Measurements from ENCODE around the gene PKNOX2. TPM values are rescaled to one million over a fixed set of nuclear protein-coding genes. Genes with fewer than 3 reads are reported as not detected.

The PKNOX2 gene
- total and polyA plus RNA-seq, 4 donors, result 0.14 to 0.29 (median 0.24) TPM

- TF ChIP-seq HNF4G (IDR thresholded peaks at IDR 0.05) (no peak), FOXA1 (IDR thresholded peaks at IDR 0.05) (no peak), SP1 (IDR thresholded peaks at IDR 0.05) (no peak)
- DNase-seq (ENCODE audit: low spot score), result no peak
- no peaks in the 10 kb centered on the region for H3K4me1 ChIP-seq (ENCODE audit: control insufficient read depth in 4 of 4, insufficient read depth in 4 of 4, low read length in 3 of 4)
- H3K27me3 ChIP-seq (ENCODE audit: control insufficient read depth in 4 of 4, insufficient read depth in 4 of 4, low read length in 3 of 4), result peaks cover 0 to 2% (median 0%) of the 10 kb centered on the region in 4 donors
- no peaks in the 10 kb centered on the region for H3K9me3 ChIP-seq (ENCODE audit: control insufficient read depth in 4 of 4, low read length in 3 of 4)
- H3K27ac ChIP-seq (ENCODE audit: low read depth in 1 of 2, low read length in 2 of 2), result no peak overlapping the region
- no peak overlapping the region for H3K9ac ChIP-seq (ENCODE audit: low read depth in 1 of 2, low read length in 2 of 2)
- WGBS, result 93% methylated on average over 4 of the region's 4 CpGs
- no peaks in the 10 kb centered on the region for H3K36me3 ChIP-seq (ENCODE audit: control insufficient read depth in 4 of 4, insufficient read depth in 3 of 4, low read depth in 1 of 4, low read length in 3 of 4)
- no peak overlapping the region for H3K4me3 ChIP-seq (ENCODE audit: low read depth in 1 of 3, low read length in 3 of 3)
Measured at GRCh38 chr11:125326126-125326525, 161.6 kb downstream of the PKNOX2 start.

DNA sequence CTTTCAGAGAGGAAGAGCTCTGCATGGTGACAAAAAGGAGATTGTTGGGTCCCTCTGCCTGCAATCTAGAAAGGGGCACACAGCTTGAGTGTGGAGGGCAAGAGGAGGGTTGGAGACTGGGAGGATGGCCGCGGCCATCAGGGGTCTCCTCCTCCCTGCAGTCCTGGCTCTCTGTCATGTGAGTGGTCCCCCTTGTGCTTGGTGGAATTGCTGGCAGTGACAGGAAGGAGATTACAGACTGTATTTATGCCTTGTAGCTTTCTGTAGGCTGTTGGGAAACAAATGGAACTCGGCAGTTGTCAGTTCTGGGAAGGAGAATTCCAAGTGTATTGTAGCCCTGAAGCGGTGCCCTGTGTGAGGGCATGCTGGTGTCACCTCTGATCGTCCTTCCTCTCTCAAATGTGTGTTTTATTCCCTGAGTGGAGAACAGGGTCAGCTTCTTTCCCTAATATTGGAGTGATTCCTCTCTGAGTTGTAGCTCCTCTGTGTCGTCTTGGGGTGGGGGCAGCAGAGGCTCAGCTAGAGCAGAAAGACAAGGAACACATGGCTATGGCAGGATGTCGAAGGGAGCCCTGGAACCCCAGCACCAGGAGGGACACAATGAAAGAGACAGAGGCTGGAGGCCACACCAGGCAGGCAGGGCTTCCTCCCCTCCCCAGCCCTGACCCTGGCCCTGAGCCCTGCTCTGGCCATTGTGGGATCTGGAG lies 163.1 kb downstream of the PKNOX2 start:
- 65% methylated on average over 7 of the region's 7 CpGs for WGBS
- H3K27ac ChIP-seq (ENCODE audit: low read depth in 1 of 2, low read length in 2 of 2), result no peak overlapping the region

More for the DNA sequence above, 163.1 kb downstream of the PKNOX2 start:
- H3K9me3 ChIP-seq (ENCODE audit: control insufficient read depth in 4 of 4, low read length in 3 of 4), result no peaks in the 10 kb centered on the region
- DNase-seq (ENCODE audit: low spot score), result no peak
- no peak overlapping the region for H3K9ac ChIP-seq (ENCODE audit: low read depth in 1 of 2, low read length in 2 of 2)
- H3K36me3 ChIP-seq (ENCODE audit: control insufficient read depth in 4 of 4, insufficient read depth in 3 of 4, low read depth in 1 of 4, low read length in 3 of 4), result no peaks in the 10 kb centered on the region
- TF ChIP-seq NR2F2 (IDR thresholded peaks at IDR 0.05), result no peak
- TF ChIP-seq FOXA1 (IDR thresholded peaks at IDR 0.05), result no peak
- TF ChIP-seq SP1 (IDR thresholded peaks at IDR 0.05), result no peak
- TF ChIP-seq HNF4G (IDR thresholded peaks at IDR 0.05), result no peak
- no peak for TF ChIP-seq TAF1 (conservative IDR thresholded peaks at IDR 0.05)
- TF ChIP-seq, protein P1, sequence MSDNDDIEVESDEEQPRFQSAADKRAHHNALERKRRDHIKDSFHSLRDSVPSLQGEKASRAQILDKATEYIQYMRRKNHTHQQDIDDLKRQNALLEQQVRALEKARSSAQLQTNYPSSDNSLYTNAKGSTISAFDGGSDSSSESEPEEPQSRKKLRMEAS (IDR thresholded peaks at IDR 0.05), result no peak
- TF ChIP-seq RXRA (IDR thresholded peaks at IDR 0.05), result no peak
- no peak for TF ChIP-seq GABPA (IDR thresholded peaks at IDR 0.05 in 1 of 2, conservative IDR thresholded peaks at IDR 0.05 in 1 of 2)
- no peak for TF ChIP-seq RAD21 (IDR thresholded peaks at IDR 0.05)
- TF ChIP-seq FOXA2 (IDR thresholded peaks at IDR 0.05), result no peak
- TF ChIP-seq HNF4A (conservative IDR thresholded peaks at IDR 0.05), result no peak
- no peak for TF ChIP-seq REST (IDR thresholded peaks at IDR 0.05)
- TF ChIP-seq, protein P2, sequence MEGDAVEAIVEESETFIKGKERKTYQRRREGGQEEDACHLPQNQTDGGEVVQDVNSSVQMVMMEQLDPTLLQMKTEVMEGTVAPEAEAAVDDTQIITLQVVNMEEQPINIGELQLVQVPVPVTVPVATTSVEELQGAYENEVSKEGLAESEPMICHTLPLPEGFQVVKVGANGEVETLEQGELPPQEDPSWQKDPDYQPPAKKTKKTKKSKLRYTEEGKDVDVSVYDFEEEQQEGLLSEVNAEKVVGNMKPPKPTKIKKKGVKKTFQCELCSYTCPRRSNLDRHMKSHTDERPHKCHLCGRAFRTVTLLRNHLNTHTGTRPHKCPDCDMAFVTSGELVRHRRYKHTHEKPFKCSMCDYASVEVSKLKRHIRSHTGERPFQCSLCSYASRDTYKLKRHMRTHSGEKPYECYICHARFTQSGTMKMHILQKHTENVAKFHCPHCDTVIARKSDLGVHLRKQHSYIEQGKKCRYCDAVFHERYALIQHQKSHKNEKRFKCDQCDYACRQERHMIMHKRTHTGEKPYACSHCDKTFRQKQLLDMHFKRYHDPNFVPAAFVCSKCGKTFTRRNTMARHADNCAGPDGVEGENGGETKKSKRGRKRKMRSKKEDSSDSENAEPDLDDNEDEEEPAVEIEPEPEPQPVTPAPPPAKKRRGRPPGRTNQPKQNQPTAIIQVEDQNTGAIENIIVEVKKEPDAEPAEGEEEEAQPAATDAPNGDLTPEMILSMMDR (IDR thresholded peaks at IDR 0.05; ENCODE audit: low read depth, low read length, missing input control), result no peak
- no peak for TF ChIP-seq JUND (IDR thresholded peaks at IDR 0.05)
- TF ChIP-seq, protein P3, sequence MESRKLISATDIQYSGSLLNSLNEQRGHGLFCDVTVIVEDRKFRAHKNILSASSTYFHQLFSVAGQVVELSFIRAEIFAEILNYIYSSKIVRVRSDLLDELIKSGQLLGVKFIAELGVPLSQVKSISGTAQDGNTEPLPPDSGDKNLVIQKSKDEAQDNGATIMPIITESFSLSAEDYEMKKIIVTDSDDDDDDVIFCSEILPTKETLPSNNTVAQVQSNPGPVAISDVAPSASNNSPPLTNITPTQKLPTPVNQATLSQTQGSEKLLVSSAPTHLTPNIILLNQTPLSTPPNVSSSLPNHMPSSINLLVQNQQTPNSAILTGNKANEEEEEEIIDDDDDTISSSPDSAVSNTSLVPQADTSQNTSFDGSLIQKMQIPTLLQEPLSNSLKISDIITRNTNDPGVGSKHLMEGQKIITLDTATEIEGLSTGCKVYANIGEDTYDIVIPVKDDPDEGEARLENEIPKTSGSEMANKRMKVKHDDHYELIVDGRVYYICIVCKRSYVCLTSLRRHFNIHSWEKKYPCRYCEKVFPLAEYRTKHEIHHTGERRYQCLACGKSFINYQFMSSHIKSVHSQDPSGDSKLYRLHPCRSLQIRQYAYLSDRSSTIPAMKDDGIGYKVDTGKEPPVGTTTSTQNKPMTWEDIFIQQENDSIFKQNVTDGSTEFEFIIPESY (IDR thresholded peaks at IDR 0.05), result no peak
- no peak for TF ChIP-seq ATF3 (IDR thresholded peaks at IDR 0.05)
- TF ChIP-seq YY1 (IDR thresholded peaks at IDR 0.05), result no peak
- no peak for TF ChIP-seq EGR1 (IDR thresholded peaks at IDR 0.05; ENCODE audit: low read depth in 2 of 2)
- no peak overlapping the region for H3K4me3 ChIP-seq (ENCODE audit: low read depth in 1 of 3, low read length in 3 of 3)
- no peaks in the 10 kb centered on the region for H3K4me1 ChIP-seq (ENCODE audit: control insufficient read depth in 4 of 4, insufficient read depth in 4 of 4, low read length in 3 of 4)
- H3K27me3 ChIP-seq (ENCODE audit: control insufficient read depth in 4 of 4, insufficient read depth in 4 of 4, low read length in 3 of 4), result peaks cover 0 to 2% (median 0%) of the 10 kb centered on the region in 4 donors
